ENCODE data around the gene TCFL5.

TCFL5 gene

GRCh38 chr20:62817975-62818591 lies 43.5 kb downstream of the TCFL5 start:
- no peak overlapping the region for H3K4me3 ChIP-seq (ENCODE audit: low read length)
- no peaks in the 10 kb centered on the region for H3K4me1 ChIP-seq (ENCODE audit: low read length)
- H3K27me3 ChIP-seq (replicated peaks; ENCODE audit: insufficient read depth, low read length): peaks cover 73% of the 10 kb centered on the region
- no peak for DNase-seq
- H4K20me1 ChIP-seq (ENCODE audit: insufficient read depth, low read length): no peaks in the 10 kb centered on the region
- H3F3A ChIP-seq (ENCODE audit: insufficient read depth, low read length): no peaks in the 10 kb centered on the region
- H3K9me3 ChIP-seq (replicated peaks; ENCODE audit: insufficient read depth, low read length): no peaks in the 10 kb centered on the region
- no peaks in the 10 kb centered on the region for H3K79me2 ChIP-seq (ENCODE audit: low read length)
- no peaks in the 10 kb centered on the region for H3K9me2 ChIP-seq (replicated peaks; ENCODE audit: insufficient read depth, low read length)
- no peaks in the 10 kb centered on the region for H3K36me3 ChIP-seq (replicated peaks; ENCODE audit: insufficient read depth, low read length)
- H3K9ac ChIP-seq (ENCODE audit: low read length): no peak overlapping the region
- H3K4me2 ChIP-seq (ENCODE audit: low read depth, low read length): no peak overlapping the region
- no peak overlapping the region for H3K27ac ChIP-seq (ENCODE audit: low read length)
- no peak overlapping the region for H2AFZ ChIP-seq (ENCODE audit: low read length)
- no peak for TF ChIP-seq EZH2 (optimal IDR thresholded peaks at IDR 0.05; ENCODE audit: low read depth, low read length)
- TF ChIP-seq, protein P1, sequence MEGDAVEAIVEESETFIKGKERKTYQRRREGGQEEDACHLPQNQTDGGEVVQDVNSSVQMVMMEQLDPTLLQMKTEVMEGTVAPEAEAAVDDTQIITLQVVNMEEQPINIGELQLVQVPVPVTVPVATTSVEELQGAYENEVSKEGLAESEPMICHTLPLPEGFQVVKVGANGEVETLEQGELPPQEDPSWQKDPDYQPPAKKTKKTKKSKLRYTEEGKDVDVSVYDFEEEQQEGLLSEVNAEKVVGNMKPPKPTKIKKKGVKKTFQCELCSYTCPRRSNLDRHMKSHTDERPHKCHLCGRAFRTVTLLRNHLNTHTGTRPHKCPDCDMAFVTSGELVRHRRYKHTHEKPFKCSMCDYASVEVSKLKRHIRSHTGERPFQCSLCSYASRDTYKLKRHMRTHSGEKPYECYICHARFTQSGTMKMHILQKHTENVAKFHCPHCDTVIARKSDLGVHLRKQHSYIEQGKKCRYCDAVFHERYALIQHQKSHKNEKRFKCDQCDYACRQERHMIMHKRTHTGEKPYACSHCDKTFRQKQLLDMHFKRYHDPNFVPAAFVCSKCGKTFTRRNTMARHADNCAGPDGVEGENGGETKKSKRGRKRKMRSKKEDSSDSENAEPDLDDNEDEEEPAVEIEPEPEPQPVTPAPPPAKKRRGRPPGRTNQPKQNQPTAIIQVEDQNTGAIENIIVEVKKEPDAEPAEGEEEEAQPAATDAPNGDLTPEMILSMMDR (IDR thresholded peaks at IDR 0.05; ENCODE audit: low read length): no peak
- TF ChIP-seq EZH2phosphoT487 (IDR thresholded peaks at IDR 0.05; ENCODE audit: low read length): no peak

- Histone ChIP-seq H3K79me2 (ENCODE audit: low read length) (no peaks in the 10 kb centered on the region), H3K9me2 (replicated peaks; ENCODE audit: insufficient read depth, low read length) (no peaks in the 10 kb centered on the region), H3K4me1 (ENCODE audit: low read length) (no peaks in the 10 kb centered on the region), H3K27me3 (replicated peaks; ENCODE audit: insufficient read depth, low read length) (peaks cover 73% of the 10 kb centered on the region), H3F3A (ENCODE audit: insufficient read depth, low read length) (no peaks in the 10 kb centered on the region), H4K20me1 (ENCODE audit: insufficient read depth, low read length) (no peaks in the 10 kb centered on the region), H3K4me2 (ENCODE audit: low read depth, low read length) (no peak within 1 kb of the TSS), H3K27ac (ENCODE audit: low read length) (no peak within 1 kb of the TSS), H2AFZ (ENCODE audit: low read length) (no peak within 1 kb of the TSS), H3K4me3 (ENCODE audit: low read length) (no peak within 1 kb of the TSS), H3K9me3 (replicated peaks; ENCODE audit: insufficient read depth, low read length) (no peaks in the 10 kb centered on the region), H3K9ac (ENCODE audit: low read length) (no peak within 1 kb of the TSS), H3K36me3 (replicated peaks; ENCODE audit: insufficient read depth, low read length) (no peaks in the 10 kb centered on the region)
- no peak for DNase-seq
- TF ChIP-seq EZH2phosphoT487 (IDR thresholded peaks at IDR 0.05; ENCODE audit: low read length): no peak
- TF ChIP-seq, protein P1 (IDR thresholded peaks at IDR 0.05; ENCODE audit: low read length): no peak
- no peak for TF ChIP-seq EZH2 (optimal IDR thresholded peaks at IDR 0.05; ENCODE audit: low read depth, low read length)
Observed at GRCh38 chr20:62816884-62817873, 44.4 kb downstream of the TCFL5 start, which contains the start of gene COL9A3. Gene COL9A3 (plus strand): TSS chr20:62817050. CDS start chr20:62817065, 15 bp downstream.

GRCh38 chr20:62816031-62816883 lies 45.4 kb downstream of the TCFL5 start:
- peaks cover 64% of the 10 kb centered on the region for H3K27me3 ChIP-seq (replicated peaks; ENCODE audit: insufficient read depth, low read length)
- H3K4me2 ChIP-seq (ENCODE audit: low read depth, low read length): no peak overlapping the region
- no peaks in the 10 kb centered on the region for H3K9me2 ChIP-seq (replicated peaks; ENCODE audit: insufficient read depth, low read length)
- no peak overlapping the region for H2AFZ ChIP-seq (ENCODE audit: low read length)
- no peaks in the 10 kb centered on the region for H4K20me1 ChIP-seq (ENCODE audit: insufficient read depth, low read length)
- H3K36me3 ChIP-seq (replicated peaks; ENCODE audit: insufficient read depth, low read length): no peaks in the 10 kb centered on the region
- no peaks in the 10 kb centered on the region for H3K79me2 ChIP-seq (ENCODE audit: low read length)
- H3K4me1 ChIP-seq (ENCODE audit: low read length): no peaks in the 10 kb centered on the region
- no peak overlapping the region for H3K27ac ChIP-seq (ENCODE audit: low read length)
- no peak for DNase-seq
- TF ChIP-seq, protein P1 (IDR thresholded peaks at IDR 0.05; ENCODE audit: low read length): no peak
- TF ChIP-seq EZH2 (optimal IDR thresholded peaks at IDR 0.05; ENCODE audit: low read depth, low read length) (peak; percentile 58), EZH2phosphoT487 (IDR thresholded peaks at IDR 0.05; ENCODE audit: low read length) (no peak)
- no peak overlapping the region for H3K9ac ChIP-seq (ENCODE audit: low read length)
- no peaks in the 10 kb centered on the region for H3F3A ChIP-seq (ENCODE audit: insufficient read depth, low read length)
- H3K9me3 ChIP-seq (replicated peaks; ENCODE audit: insufficient read depth, low read length): no peaks in the 10 kb centered on the region
- no peak overlapping the region for H3K4me3 ChIP-seq (ENCODE audit: low read length)
